OCI-LY3 (cell line): ENCODE data around the gene TMEM245.

Experiments
- H2AFZ ChIP-seq: fragments of 200-600, 300-600 bp; shearing (Covaris generic); 2 replicates; pipeline ENCODE4 v1.6.0; 2014; ENCODE audit warnings: antibody characterized with exemption, low read depth, low read length
- H3K27ac ChIP-seq: fragments of 200-600, 300-600 bp; sonication (generic); 2 replicates; pipeline ENCODE4 v1.5.1; 2014; ENCODE audit warnings: mild to moderate bottlenecking, low read length, moderate library complexity, mixed read lengths
- H3K27me3 ChIP-seq: fragments of 200-600, 300-600 bp; sonication (generic); 2 replicates; pipeline ENCODE4 v1.6.1; 2014; ENCODE audit warnings: low read depth, low read length, mixed read lengths
- H3K36me3 ChIP-seq: fragments of 200-600, 300-600 bp; sonication (generic); replicated peaks from 2 replicates; pipeline ENCODE3; 2014; ENCODE audit warnings: low read depth, low read length, mixed read lengths
- H3K4me1 ChIP-seq: fragments of 300-600, 200-600 bp; sonication (generic); 2 replicates; pipeline ENCODE4 v1.6.1; 2014; ENCODE audit warnings: low read length, mixed read lengths
- H3K4me2 ChIP-seq: fragments of 200-600, 300-600 bp; sonication (generic); 2 replicates; pipeline ENCODE4 v1.6.1; 2014; ENCODE audit warnings: low read length, mixed read lengths
- H3K4me3 ChIP-seq: fragments of 300-600, 200-600 bp; sonication (generic); 2 replicates; pipeline ENCODE4 v1.5.1; 2014; ENCODE audit warnings: antibody characterized with exemption, mild to moderate bottlenecking, low read length, moderate library complexity
- H3K79me2 ChIP-seq: fragments of 300-600, 200-600 bp; shearing (Covaris generic); 2 replicates; pipeline ENCODE4 v1.6.1; 2014; ENCODE audit warnings: mild to moderate bottlenecking, low read length, mixed read lengths
- H3K9ac ChIP-seq: fragments of 300-600, 200-600 bp; shearing (Covaris generic); 2 replicates; pipeline ENCODE4 v1.6.0; 2014; ENCODE audit warnings: mild to moderate bottlenecking, low read length, moderate library complexity
- H3K9me3 ChIP-seq: fragments of 200-600, 300-600 bp; shearing (Covaris generic); 2 replicates; pipeline ENCODE4 v1.6.1; 2014; ENCODE audit warnings: low read length, mixed read lengths; ENCODE audit not compliant: insufficient read depth
- H4K20me1 ChIP-seq: fragments of 200-600, 300-600 bp; sonication (generic); 2 replicates; pipeline ENCODE4 v1.6.1; 2016; ENCODE audit warnings: low read length, mixed read lengths; ENCODE audit not compliant: insufficient read depth
- CTCF ChIP-seq: fragments of 200-600, 300-600 bp; sonication (generic); IDR thresholded peaks from 2 replicates; pipeline ENCODE4 v1.5.1; 2014; ENCODE audit warnings: antibody characterized with exemption, low read length, low read depth
- EZH2phosphoT487 ChIP-seq: fragments of 200-600 bp; shearing (Covaris generic); IDR thresholded peaks from 2 replicates; pipeline ENCODE4 v1.6.1; 2018; ENCODE audit warnings: antibody characterized with exemption, mixed run types, low read depth

Gene TMEM245

GRCh38 chr9:109020581-109021511 lies 98.9 kb downstream of the TMEM245 start:
- no peaks in the 10 kb centered on the region for H3K79me2 ChIP-seq
- H3K9ac ChIP-seq, result no peak overlapping the region
- no peak overlapping the region for H3K4me2 ChIP-seq
- H3K27ac ChIP-seq, result no peak overlapping the region
- no peak overlapping the region for H3K4me3 ChIP-seq
- no peak overlapping the region for H2AFZ ChIP-seq
- TF ChIP-seq EZH2phosphoT487 (no peak), CTCF (no peak)
- peaks cover 3% of the 10 kb centered on the region; the same call in 1 of the 2 replicates for H3K27me3 ChIP-seq
- H3K9me3 ChIP-seq, result no peaks in the 10 kb centered on the region
- H3K36me3 ChIP-seq, result peaks cover 24% of the 10 kb centered on the region
- H3K4me1 ChIP-seq, result peaks cover 33% of the 10 kb centered on the region
- peaks cover 36% of the 10 kb centered on the region for H4K20me1 ChIP-seq

GRCh38 chr9:109020113-109020512 lies 99.6 kb downstream of the TMEM245 start:
- Histone ChIP-seq H3K79me2 (no peaks in the 10 kb centered on the region), H3K9me3 (no peaks in the 10 kb centered on the region), H3K4me1 (peaks cover 33% of the 10 kb centered on the region), H3K27ac (no peak overlapping the region), H3K4me3 (no peak overlapping the region), H3K4me2 (no peak overlapping the region), H3K27me3 (peaks cover 4% of the 10 kb centered on the region; the same call in 1 of the 2 replicates), H4K20me1 (peaks cover 36% of the 10 kb centered on the region), H3K9ac (no peak overlapping the region), H3K36me3 (peaks cover 27% of the 10 kb centered on the region), H2AFZ (no peak overlapping the region)
- no peak for TF ChIP-seq CTCF
- TF ChIP-seq EZH2phosphoT487, result no peak

GRCh38 chr9:109019420-109019819 lies 100.3 kb downstream of the TMEM245 start:
- Histone ChIP-seq H3K79me2 (no peaks in the 10 kb centered on the region), H3K9ac (no peak overlapping the region), H3K4me3 (no peak overlapping the region), H3K4me2 (no peak overlapping the region), H2AFZ (no peak overlapping the region), H3K4me1 (peaks cover 33% of the 10 kb centered on the region), H3K9me3 (no peaks in the 10 kb centered on the region), H3K27ac (no peak overlapping the region), H4K20me1 (peaks cover 32% of the 10 kb centered on the region), H3K27me3 (peaks cover 4% of the 10 kb centered on the region; the same call in 1 of the 2 replicates), H3K36me3 (peaks cover 26% of the 10 kb centered on the region)
- TF ChIP-seq CTCF, result no peak
- no peak for TF ChIP-seq EZH2phosphoT487

- Histone ChIP-seq H4K20me1 (peaks cover 36% of the 10 kb centered on the region), H3K27me3 (peaks cover 4% of the 10 kb centered on the region; the same call in 1 of the 2 replicates), H3K9ac (no peak overlapping the region), H3K4me2 (peak overlapping the region; percentile 80), H3K4me1 (peaks cover 37% of the 10 kb centered on the region), H3K27ac (peak overlapping the region; percentile 79), H3K36me3 (peaks cover 21% of the 10 kb centered on the region), H3K9me3 (no peaks in the 10 kb centered on the region), H3K4me3 (peak overlapping the region; percentile 58), H2AFZ (no peak overlapping the region), H3K79me2 (no peaks in the 10 kb centered on the region)
- TF ChIP-seq EZH2phosphoT487 (no peak), CTCF (no peak)
Measured at GRCh38 chr9:109017493-109017892, 102.3 kb downstream of the TMEM245 start.
